Mucosa of rectum (tissue), 2 donors: ENCODE results near the gene KRT39.

Source experiments
- H3K27ac ChIP-seq, 2 donors: one replicate each; pipeline ENCODE4 v1.7.0; 2013; ENCODE audit warnings: inconsistent platforms in 2 of 2, low read depth in 2 of 2, low read length in 2 of 2
- H3K27me3 ChIP-seq, 2 donors: one replicate each; pipeline ENCODE4 v1.7.0; 2013; ENCODE audit warnings: low read length in 2 of 2; ENCODE audit not compliant: control insufficient read depth in 2 of 2, insufficient read depth in 2 of 2
- H3K36me3 ChIP-seq, 2 donors: one replicate each; pipeline ENCODE4 v1.7.0; 2013; ENCODE audit warnings: low read length in 2 of 2; ENCODE audit not compliant: control insufficient read depth in 2 of 2, insufficient read depth in 2 of 2
- H3K4me1 ChIP-seq, 2 donors: one replicate each; pipeline ENCODE4 v1.7.0; 2013; ENCODE audit warnings: low read length in 2 of 2, mild to moderate bottlenecking in 1 of 2; ENCODE audit not compliant: control insufficient read depth in 2 of 2, insufficient read depth in 2 of 2
- H3K4me3 ChIP-seq, 2 donors: one replicate each; pipeline ENCODE4 v1.7.0; 2013; ENCODE audit warnings: low read length in 2 of 2
- H3K9ac ChIP-seq, 2 donors: one replicate each; pipeline ENCODE4 v1.7.0; 2013; ENCODE audit warnings: low read length in 2 of 2, low read depth in 1 of 2, mild to moderate bottlenecking in 1 of 2
- H3K9me3 ChIP-seq, 2 donors: one replicate each; pipeline ENCODE4 v1.7.0; 2013; ENCODE audit warnings: low read length in 2 of 2; ENCODE audit not compliant: control insufficient read depth in 2 of 2
- donor health status: healthy.
- donor health status: Normal muscosa, but diverticular disease.

KRT39 gene

DNA sequence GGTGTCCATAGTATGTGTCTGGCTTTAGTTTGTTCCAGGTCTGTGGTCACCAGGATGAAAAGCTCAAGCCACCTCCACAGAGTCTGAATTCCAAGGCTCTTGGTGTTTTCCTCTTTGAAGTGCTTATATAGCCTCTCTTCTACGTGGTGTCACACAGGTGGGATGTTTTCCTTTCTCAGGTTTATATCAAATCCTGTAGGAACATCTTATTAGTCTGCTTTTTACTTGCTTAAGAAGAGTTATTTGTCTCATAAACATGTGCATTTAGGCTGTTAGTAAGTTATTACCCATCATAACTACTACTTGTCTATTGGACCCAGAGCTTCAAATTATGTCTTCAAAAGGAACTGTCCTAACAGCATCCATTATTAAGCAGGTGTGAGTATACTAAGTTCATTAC lies at the start of gene KRT39:
KRT39 (minus strand) TSS at position 101 of the 400 bp plus-strand sequence; CDS start at position 9, 92 bp downstream.
- no peak within 1 kb of the TSS for H3K4me3 ChIP-seq
- H3K4me1 ChIP-seq, result no peaks in the 10 kb centered on the region
- no peak within 1 kb of the TSS for H3K27ac ChIP-seq
- no peaks in the 10 kb centered on the region for H3K36me3 ChIP-seq
- H3K9ac ChIP-seq, result no peak within 1 kb of the TSS
- H3K27me3 ChIP-seq, result no peaks in the 10 kb centered on the region
- H3K9me3 ChIP-seq, result no peaks in the 10 kb centered on the region

DNA sequence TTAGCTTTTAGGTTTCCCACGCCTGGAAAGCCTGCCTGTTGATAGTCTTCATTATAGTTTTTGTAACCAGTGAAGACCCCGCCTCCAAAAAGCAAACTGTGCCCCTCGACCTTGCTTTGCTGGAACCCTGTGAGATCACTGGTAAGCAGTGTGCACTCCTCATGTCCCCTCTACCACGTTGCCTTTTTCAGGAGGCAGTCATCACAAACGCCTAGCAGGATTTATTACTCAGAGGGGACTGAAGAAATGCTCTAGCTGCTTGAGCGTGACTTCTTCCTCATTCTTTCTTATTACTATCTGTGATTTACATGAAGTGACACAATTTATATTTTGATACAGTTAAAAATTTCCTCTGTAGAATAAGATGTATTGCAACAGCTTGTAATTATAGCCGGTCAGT lies 48.7 kb upstream of the KRT39 start:
- no peak overlapping the region for H3K9ac ChIP-seq

DNA sequence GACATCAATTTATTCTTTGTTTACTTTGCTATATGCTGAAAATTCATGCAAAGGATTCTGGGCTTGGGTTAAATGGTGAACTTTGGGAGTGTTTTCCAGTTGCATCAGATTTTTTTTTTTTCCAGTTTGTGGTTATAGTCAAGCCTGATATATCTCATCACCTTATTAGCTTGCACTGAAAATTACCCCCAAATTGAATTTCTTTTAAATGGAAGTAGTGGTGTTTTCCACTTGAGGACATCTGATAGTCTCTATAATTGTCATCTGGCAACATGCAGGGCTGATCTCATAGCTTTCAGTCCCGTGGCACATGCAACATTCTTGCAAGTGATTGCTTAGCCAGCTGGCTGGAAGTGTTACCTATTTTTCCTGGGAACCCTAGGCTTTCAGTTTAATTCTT lies 46.9 kb upstream of the KRT39 start:
- Histone ChIP-seq H3K4me3 (no peak overlapping the region), H3K9me3 (no peaks in the 10 kb centered on the region), H3K27me3 (no peaks in the 10 kb centered on the region), H3K4me1 (no peaks in the 10 kb centered on the region), H3K27ac (no peak overlapping the region), H3K36me3 (no peaks in the 10 kb centered on the region), H3K9ac (no peak overlapping the region)

More for the DNA sequence above, 48.7 kb upstream of the KRT39 start:
- Histone ChIP-seq H3K4me3 (no peak overlapping the region), H3K36me3 (no peaks in the 10 kb centered on the region), H3K27ac (no peak overlapping the region), H3K27me3 (no peaks in the 10 kb centered on the region), H3K9me3 (no peaks in the 10 kb centered on the region), H3K4me1 (no peaks in the 10 kb centered on the region)

DNA sequence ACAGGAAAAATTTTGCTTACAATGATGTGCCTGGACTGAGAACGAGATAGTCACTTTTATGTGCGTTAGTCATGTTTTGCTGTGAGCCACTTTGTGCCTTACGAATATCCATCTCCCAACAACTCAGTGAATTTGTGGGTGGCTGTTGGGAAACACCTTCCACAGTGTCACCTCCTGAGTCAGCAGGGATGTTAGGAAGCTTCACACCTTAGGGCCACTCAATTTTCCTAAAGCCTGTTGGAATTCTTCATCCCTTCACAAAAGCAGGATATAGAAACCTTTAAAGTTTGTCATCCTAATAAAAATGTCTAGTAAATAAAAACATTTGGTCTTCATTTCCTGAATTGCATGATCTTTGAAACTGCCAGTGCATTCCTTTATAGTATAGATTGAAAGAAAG lies 46.4 kb upstream of the KRT39 start:
- H3K9me3 ChIP-seq, result no peaks in the 10 kb centered on the region
- no peaks in the 10 kb centered on the region for H3K27me3 ChIP-seq
- H3K36me3 ChIP-seq, result no peaks in the 10 kb centered on the region
- H3K9ac ChIP-seq, result no peak overlapping the region
- H3K27ac ChIP-seq, result no peak overlapping the region
- H3K4me1 ChIP-seq, result no peaks in the 10 kb centered on the region
- no peak overlapping the region for H3K4me3 ChIP-seq

DNA sequence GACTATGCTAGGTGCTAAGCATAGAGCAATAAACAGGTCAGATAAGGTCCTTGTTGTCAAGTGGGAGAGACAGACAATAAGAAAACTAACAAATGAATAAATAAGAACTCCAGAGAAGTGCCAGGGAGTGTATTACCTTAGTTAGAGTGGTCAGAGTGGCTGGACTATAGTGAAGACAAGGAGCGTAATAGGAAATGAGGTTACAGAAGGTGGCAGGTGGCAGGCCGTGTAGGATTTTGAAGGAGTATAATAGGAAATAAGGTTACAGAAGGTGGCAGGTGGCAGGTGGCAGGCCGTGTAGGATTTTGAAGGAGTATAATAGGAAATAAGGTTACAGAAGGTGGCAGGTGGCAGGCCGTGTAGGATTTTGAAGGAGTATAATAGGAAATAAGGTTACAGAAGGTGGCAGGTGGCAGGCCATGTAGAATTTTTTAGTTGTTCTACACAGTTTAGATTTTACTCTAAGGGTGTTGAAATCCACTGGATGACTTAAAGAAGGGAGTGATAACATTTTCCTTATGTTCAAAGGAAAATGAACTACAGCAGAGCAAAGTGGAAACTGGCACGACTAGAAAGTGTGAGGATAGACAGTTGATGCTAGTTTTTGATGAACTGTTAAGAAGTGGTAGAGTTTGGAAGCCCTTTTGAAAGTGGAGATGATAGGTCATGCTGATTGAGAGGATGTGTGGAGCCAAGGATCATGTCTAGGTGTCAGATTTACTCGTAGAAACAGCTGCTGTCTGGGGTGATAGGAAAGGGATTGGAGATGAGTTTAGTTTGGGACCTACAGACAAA lies 45.8 kb upstream of the KRT39 start:
- H3K4me1 ChIP-seq, result no peaks in the 10 kb centered on the region
- H3K4me3 ChIP-seq, result no peak overlapping the region
- no peaks in the 10 kb centered on the region for H3K27me3 ChIP-seq
- no peaks in the 10 kb centered on the region for H3K36me3 ChIP-seq
- no peaks in the 10 kb centered on the region for H3K9me3 ChIP-seq
- no peak overlapping the region for H3K9ac ChIP-seq
- no peak overlapping the region for H3K27ac ChIP-seq

DNA sequence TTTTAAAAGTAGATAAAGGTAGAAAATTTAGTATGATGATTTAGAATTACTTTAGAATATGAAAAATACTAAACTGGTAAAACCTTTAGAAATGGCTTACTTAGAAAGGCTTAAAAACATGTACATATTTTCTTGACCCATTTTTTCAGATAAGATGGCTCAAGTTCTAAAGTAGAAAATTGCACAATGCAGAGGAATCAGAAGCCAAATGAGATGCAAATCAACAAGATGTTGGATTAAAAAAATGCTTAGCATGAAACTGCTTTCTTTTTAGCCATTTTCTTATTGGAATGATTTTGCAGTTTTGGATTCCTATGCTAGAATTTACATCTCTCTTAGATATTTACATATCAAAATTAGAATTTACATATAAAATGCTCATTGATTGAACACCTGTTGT lies 43.7 kb upstream of the KRT39 start:
- Histone ChIP-seq H3K27ac (no peak overlapping the region), H3K27me3 (peaks cover 0 to 3% of the 10 kb centered on the region in 2 donors), H3K9me3 (no peaks in the 10 kb centered on the region), H3K4me1 (no peaks in the 10 kb centered on the region), H3K4me3 (no peak overlapping the region), H3K9ac (no peak overlapping the region), H3K36me3 (no peaks in the 10 kb centered on the region)

DNA sequence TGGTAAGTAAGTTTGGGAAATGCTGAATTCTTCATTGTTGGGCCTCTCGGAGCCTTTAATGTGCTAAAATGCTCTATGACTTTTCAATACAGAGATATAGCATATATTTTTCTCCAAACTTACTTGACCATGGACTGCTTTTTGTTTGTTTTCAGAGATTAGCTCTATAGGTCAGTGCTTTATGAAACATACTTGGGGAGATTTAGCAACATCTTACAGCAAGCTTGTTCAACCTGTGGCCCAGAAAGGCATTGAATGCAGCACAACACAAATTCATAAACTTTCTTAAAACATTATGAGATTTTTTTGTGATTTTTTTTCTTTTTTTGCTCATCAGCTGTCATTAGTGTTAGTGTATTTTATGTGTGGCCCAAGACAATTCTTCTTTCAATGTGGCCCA lies 43.2 kb upstream of the KRT39 start:
- no peak overlapping the region for H3K27ac ChIP-seq
- H3K27me3 ChIP-seq, result peaks cover 0 to 3% of the 10 kb centered on the region in 2 donors
- no peaks in the 10 kb centered on the region for H3K4me1 ChIP-seq
- no peak overlapping the region for H3K4me3 ChIP-seq
- H3K36me3 ChIP-seq, result no peaks in the 10 kb centered on the region
- H3K9ac ChIP-seq, result no peak overlapping the region
- H3K9me3 ChIP-seq, result no peaks in the 10 kb centered on the region

DNA sequence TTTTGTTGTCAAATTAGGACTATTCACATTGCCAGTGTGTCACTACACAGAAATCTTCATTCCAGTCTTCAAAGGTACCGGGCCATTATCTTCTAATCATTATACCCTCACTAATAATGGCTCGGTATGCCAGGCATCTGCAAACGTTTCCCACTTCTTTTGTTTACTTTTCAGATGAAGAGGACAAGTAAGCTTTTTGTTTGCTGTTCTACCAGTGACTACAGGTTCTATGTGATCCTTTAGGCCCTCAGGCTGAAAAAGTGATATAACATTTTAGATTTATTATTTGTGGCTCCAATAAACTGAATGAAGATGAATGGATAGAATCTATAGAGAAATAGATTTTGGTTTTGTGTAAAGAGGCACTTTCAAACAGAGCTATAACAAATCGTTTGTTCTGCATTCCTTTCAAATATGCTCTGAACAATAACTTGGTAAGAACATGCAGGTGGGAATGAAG lies 42.6 kb upstream of the KRT39 start:
- H3K27me3 ChIP-seq, result peaks cover 0 to 3% of the 10 kb centered on the region in 2 donors
- no peaks in the 10 kb centered on the region for H3K4me1 ChIP-seq
- no peak overlapping the region for H3K27ac ChIP-seq
- no peak overlapping the region for H3K9ac ChIP-seq
- H3K9me3 ChIP-seq, result no peaks in the 10 kb centered on the region
- H3K4me3 ChIP-seq, result no peak overlapping the region
- no peaks in the 10 kb centered on the region for H3K36me3 ChIP-seq

DNA sequence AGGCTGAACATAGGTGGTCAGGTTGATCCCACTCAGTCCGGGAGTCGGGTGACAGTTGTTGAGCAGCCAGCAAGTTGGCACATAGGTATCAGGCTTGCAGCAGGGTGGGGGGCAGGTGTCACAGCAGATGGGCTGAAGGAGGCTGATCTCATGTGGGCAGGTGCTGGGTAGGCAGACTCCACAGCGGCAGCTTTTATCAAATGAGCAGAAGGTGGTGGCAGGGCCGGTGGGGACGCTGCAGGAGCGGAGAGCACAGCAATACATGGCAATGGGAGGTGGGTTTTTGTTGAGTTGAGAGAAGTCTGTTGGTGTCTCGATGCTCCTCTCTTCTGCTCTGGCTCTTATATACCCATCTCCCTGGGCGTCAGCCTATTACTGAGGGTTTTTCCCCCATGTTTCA lies 42.1 kb upstream of the KRT39 start, which contains the start of gene KRTAP3-1:
KRTAP3-1 (minus strand) TSS at position 318 of the 400 bp plus-strand sequence; CDS start at position 264, 54 bp downstream.
- H3K27me3 ChIP-seq, result peaks cover 0 to 3% of the 10 kb centered on the region in 2 donors
- H3K9me3 ChIP-seq, result no peaks in the 10 kb centered on the region
- no peaks in the 10 kb centered on the region for H3K36me3 ChIP-seq
- H3K4me1 ChIP-seq, result no peaks in the 10 kb centered on the region
- H3K4me3 ChIP-seq, result no peak within 1 kb of the TSS
- H3K9ac ChIP-seq, result no peak within 1 kb of the TSS
- no peak within 1 kb of the TSS for H3K27ac ChIP-seq

DNA sequence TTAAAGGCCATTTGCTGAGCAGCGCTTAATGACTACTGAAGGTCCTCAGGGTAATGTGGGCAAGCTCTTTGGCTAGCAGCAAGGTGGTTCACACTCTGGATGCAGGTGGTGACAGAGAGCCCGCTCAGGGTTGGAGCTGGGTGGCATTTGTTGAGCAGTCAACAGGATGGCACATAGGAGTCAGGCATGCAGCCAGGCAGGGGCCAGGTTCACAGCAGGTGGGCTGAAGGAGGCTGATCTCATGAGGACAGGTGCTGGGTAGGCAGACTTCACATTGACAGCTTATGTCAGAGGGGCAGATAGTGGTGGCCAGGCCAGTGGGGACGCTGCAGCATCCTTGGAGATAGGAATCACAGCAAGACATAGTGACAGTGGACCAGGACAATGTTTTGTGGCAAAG lies 37.6 kb upstream of the KRT39 start:
- no peak overlapping the region for H3K27ac ChIP-seq
- H3K36me3 ChIP-seq, result no peaks in the 10 kb centered on the region
- H3K9me3 ChIP-seq, result no peaks in the 10 kb centered on the region
- H3K9ac ChIP-seq, result no peak overlapping the region
- no peak overlapping the region for H3K4me3 ChIP-seq
- no peaks in the 10 kb centered on the region for H3K4me1 ChIP-seq
- H3K27me3 ChIP-seq, result peaks cover 3% of the 10 kb centered on the region in 2 donors
